T-helper 1 cell treated with Interleukin-12 subunit alpha and Interleukin-12 subunit beta and Interleukin-4 antibody, amounts not matched to agents 30 μg/mL and 1 μg/mL, for 36 hours (primary cell): ENCODE measurements around the gene FRRS1.
A peak's percentile ranks its signal among the peaks of the same experiment; 100 is the strongest.
"Not testable (repeated sequence)": the region's sequence is repeated elsewhere in the genome, so short reads cannot be mapped to it uniquely, and the experiment has no call there.

Source experiments
- H3K27ac Mint-ChIP-seq: one replicate; pipeline ENCODE4 v1.8.0; 2021; ENCODE audit warnings: mild to moderate bottlenecking, mixed read lengths
- H3K27me3 Mint-ChIP-seq: one replicate; pipeline ENCODE4 v1.8.0; 2021; ENCODE audit warnings: low read depth, mixed read lengths
- H3K36me3 Mint-ChIP-seq: one replicate; pipeline ENCODE4 v1.8.0; 2021; ENCODE audit warnings: low read depth, mixed read lengths
- H3K4me1 Mint-ChIP-seq: one replicate; pipeline ENCODE4 v1.8.0; 2021; ENCODE audit warnings: low read depth, mixed read lengths
- H3K4me3 Mint-ChIP-seq: one replicate; pipeline ENCODE4 v1.8.0; 2021; ENCODE audit warnings: mild to moderate bottlenecking, moderate library complexity, mixed read lengths
- H3K9me3 Mint-ChIP-seq: one replicate; pipeline ENCODE4 v1.8.0; 2021; ENCODE audit warnings: mixed read lengths

Gene FRRS1, protein sequence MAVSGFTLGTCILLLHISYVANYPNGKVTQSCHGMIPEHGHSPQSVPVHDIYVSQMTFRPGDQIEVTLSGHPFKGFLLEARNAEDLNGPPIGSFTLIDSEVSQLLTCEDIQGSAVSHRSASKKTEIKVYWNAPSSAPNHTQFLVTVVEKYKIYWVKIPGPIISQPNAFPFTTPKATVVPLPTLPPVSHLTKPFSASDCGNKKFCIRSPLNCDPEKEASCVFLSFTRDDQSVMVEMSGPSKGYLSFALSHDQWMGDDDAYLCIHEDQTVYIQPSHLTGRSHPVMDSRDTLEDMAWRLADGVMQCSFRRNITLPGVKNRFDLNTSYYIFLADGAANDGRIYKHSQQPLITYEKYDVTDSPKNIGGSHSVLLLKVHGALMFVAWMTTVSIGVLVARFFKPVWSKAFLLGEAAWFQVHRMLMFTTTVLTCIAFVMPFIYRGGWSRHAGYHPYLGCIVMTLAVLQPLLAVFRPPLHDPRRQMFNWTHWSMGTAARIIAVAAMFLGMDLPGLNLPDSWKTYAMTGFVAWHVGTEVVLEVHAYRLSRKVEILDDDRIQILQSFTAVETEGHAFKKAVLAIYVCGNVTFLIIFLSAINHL

DNA sequence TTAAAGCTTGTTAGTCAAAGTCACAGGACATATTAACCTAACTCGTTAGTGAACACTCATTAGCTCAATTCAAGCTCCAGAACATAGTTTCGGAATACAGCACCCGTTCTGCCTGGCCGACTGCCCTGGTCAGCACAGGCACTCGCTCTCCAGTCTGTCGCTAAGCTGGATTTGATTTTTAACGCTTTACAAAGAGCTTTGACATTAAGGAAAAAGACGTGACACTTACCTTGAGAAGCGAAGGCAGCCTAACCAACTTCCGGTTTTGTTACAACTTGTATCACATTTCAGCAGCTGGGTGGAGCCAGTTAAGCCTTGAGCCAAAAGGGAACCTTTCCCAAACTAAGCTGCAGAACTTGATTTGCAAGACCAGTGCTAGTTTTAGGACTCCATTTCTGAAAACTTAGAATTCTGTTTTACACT is at the start of gene FRRS1:
Gene FRRS1 (minus strand): TSS at position 258 of the 423 bp plus-strand sequence. CDS start 17,867 bp downstream, outside the sequence.
- peak within 1 kb of the TSS; percentile 38 for H3K27ac Mint-ChIP-seq
- H3K4me3 Mint-ChIP-seq, result peak within 1 kb of the TSS; percentile 78
- H3K36me3 Mint-ChIP-seq, result no peaks in the 10 kb centered on the region
- no peaks in the 10 kb centered on the region for H3K9me3 Mint-ChIP-seq
- peaks cover 6% of the 10 kb centered on the region for H3K4me1 Mint-ChIP-seq
- peaks cover 60% of the 10 kb centered on the region for H3K27me3 Mint-ChIP-seq

DNA sequence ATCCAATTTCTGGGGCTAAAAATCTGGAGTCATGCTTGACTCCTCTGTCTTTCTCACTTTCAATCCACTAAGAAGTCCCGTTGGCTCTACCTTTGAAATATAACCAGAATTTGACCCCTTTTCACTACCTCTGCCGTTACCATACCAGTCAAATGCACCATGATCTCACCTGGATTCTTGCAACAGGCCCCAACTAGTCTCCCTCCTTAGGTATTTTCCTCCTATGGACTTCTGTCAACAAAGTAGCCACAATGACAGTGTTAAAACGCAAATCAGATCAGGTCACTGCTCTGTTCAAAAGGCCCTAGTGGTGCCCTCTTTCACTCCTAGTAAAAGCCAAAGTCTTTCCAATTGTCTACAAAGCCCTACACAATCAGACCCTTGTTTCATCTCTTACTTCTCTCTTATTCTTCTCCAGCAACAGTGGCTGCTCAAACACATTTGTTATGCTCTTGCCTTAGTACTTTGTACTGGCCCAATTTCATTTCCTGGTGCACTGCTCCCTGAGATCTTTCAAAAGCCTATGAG is 48.0 kb upstream of the FRRS1 start:
- Mint-ChIP-seq H3K9me3 (no peaks in the 10 kb centered on the region), H3K27me3 (peaks cover 19% of the 10 kb centered on the region), H3K27ac (no peak overlapping the region), H3K4me3 (no peak overlapping the region), H3K4me1 (peaks cover 2% of the 10 kb centered on the region), H3K36me3 (no peaks in the 10 kb centered on the region)

DNA sequence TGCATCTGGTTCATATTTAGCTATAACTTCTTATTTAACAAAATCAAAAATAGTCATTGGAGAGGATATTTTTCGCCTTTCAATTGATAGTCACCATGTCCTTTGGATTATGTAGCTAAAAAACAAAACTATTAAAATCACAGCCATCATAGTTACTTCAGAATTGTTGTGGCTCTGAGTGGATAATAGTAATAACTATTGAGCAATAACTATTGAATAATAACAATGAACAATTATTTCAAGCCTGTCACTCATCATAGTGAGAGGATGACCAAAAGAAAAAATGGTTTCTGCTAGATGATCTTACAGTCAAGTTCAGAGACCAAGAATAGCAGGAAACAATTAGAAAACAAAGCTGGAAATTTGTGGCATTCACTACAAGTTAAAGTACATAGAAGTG is 45.3 kb upstream of the FRRS1 start:
- Mint-ChIP-seq H3K4me1 (peaks cover 6% of the 10 kb centered on the region), H3K9me3 (no peaks in the 10 kb centered on the region), H3K27me3 (peaks cover 26% of the 10 kb centered on the region), H3K4me3 (no peak overlapping the region), H3K27ac (no peak overlapping the region), H3K36me3 (no peaks in the 10 kb centered on the region)

DNA sequence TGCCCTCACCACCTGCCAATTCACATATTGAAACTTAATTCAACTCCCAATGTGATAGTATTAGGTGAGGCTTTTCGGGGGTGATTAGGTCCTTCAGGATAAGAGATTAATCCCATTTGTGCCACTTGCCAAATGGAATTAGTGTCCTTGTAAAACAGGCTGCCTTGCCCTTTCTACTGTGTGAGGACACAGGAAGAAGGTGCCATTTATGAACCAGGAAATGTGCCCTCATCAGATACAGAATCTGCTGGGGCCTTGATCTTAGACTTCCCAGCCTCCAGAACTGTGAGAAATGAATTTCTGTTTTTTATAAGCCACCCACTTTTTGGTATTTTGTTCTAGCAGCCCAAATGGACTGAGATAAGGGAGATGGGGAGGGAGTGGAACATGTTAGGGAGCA is 44.6 kb upstream of the FRRS1 start:
- H3K27ac Mint-ChIP-seq, result no peak overlapping the region
- H3K4me3 Mint-ChIP-seq, result no peak overlapping the region
- no peaks in the 10 kb centered on the region for H3K9me3 Mint-ChIP-seq
- H3K36me3 Mint-ChIP-seq, result no peaks in the 10 kb centered on the region
- peaks cover 21% of the 10 kb centered on the region for H3K27me3 Mint-ChIP-seq
- peaks cover 6% of the 10 kb centered on the region for H3K4me1 Mint-ChIP-seq

DNA sequence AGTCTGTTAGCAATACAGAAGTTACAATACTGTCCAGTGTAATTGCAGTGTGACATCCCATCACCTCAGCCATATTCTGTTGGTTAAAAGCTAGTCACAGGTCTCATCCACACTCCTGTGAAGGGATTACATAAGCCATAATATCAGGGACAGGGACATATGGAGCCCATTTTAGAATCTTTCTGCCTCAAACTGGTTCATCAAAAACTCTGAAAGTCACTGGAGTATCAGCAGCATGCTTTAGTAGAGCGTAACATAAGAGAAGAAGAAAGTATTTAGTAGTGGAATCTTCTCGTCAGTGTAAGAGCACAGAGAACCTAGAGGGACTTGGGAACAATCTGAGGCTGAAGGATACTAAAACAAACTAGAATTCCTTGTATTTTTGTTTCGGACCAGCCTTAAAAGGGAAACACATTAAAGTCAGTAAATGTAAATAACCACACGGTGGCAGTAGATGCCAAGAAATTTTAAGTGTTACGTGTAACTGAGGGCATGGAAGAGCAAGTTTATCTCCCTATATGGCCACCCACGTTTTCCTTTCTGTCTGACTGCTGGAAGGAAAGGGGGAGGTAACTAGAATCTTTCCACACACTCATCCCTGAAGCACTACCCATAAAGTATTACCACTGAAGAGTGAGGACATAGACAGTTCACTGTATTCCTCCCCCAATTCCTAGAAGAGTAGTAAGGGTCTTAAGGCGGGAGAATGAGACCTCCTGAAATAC is 42.1 kb upstream of the FRRS1 start:
- Mint-ChIP-seq H3K4me3 (no peak overlapping the region), H3K36me3 (no peaks in the 10 kb centered on the region), H3K4me1 (peaks cover 6% of the 10 kb centered on the region), H3K27me3 (peaks cover 11% of the 10 kb centered on the region), H3K9me3 (no peaks in the 10 kb centered on the region), H3K27ac (no peak overlapping the region)

DNA sequence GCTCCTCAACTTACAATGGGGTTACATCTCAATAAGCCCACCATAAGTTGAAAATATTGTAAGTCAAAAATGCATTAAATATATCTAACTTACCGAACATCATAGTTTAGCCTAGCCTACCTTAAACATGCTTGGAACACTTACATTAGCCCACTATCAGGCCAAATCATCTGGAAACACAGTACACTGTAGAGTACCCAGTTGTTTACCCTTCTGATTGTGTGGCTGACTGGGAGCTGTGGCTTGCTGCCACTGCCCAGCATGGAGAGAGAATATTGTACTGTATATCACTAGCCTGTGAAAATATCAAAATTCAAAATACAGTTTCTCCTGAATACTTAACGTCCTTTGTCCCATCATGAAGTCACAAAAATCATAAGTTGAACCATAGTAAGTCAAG is 40.4 kb upstream of the FRRS1 start:
- Mint-ChIP-seq H3K36me3 (no peaks in the 10 kb centered on the region), H3K4me3 (no peak overlapping the region)

DNA sequence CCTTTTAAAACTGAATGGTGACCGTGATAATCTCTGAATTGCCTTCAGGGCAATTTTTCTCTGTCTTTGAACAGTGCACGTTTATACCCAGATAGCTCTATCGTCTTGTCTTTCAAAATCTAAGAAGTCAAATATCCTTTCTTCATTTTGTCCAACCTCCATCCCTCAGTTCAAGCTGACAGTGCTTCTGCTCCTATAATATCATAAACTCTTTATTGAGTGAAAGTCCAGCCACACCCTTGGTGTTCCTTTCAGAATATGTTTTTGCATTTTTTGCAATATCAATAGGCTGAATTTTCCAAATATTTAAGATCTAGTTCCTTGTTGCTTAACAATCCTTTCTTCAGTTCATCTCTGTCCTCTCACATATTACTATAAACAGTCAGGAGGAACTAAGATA is 35.1 kb upstream of the FRRS1 start:
- H3K4me1 Mint-ChIP-seq, result no peaks in the 10 kb centered on the region
- H3K9me3 Mint-ChIP-seq, result no peaks in the 10 kb centered on the region
- no peak overlapping the region for H3K27ac Mint-ChIP-seq
- H3K4me3 Mint-ChIP-seq, result no peak overlapping the region
- H3K27me3 Mint-ChIP-seq, result peaks cover 29% of the 10 kb centered on the region
- no peaks in the 10 kb centered on the region for H3K36me3 Mint-ChIP-seq

More for the DNA sequence above, 40.4 kb upstream of the FRRS1 start:
- Mint-ChIP-seq H3K27ac (no peak overlapping the region), H3K4me1 (peaks cover 6% of the 10 kb centered on the region), H3K27me3 (peaks cover 11% of the 10 kb centered on the region), H3K9me3 (no peaks in the 10 kb centered on the region)

DNA sequence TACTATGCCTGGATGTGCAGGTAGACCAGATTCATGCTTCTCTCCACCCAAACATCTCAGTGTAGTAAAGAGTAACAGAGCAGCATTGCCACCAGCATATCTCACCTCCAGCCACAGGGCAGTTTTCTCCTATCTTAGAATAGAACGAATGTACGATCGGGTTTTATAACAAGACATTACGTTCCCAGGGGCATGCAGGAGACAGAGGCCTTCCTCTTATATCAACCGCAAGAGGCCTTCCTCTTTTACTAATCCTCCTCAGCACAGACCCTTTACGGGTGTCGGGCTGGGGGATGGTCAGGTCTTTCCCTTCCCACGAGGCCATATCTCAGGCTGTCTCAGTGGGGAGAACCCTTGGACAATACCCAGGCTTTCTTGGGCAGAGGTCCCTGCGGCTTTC is 27.4 kb upstream of the FRRS1 start:
- not testable (repeated sequence) for H3K9me3 Mint-ChIP-seq, H3K4me3 Mint-ChIP-seq, H3K27ac Mint-ChIP-seq, H3K36me3 Mint-ChIP-seq, H3K4me1 Mint-ChIP-seq
- peaks cover 68% of the 10 kb centered on the region for H3K27me3 Mint-ChIP-seq

DNA sequence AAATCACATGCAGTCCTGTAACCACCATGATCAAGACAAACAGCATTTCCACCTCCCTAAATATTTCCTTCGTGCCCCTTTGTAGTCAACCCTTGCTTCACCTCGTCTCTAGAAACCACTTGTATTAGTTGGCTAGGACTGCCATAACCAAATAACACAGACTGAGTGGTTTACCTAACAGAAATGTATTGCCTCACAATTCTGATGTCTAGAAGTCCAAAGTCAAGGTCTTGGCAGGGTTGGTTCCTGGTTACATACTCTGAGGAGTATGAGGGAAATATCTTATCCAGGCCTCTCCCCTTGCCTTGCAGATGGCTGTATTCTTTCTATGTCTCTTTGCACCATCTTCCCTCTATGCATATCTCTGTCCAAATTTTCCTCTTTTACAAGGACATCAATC is 23.3 kb upstream of the FRRS1 start:
- Mint-ChIP-seq H3K27me3 (peaks cover 66% of the 10 kb centered on the region), H3K4me3 (no peak overlapping the region), H3K9me3 (no peaks in the 10 kb centered on the region), H3K27ac (no peak overlapping the region), H3K4me1 (peaks cover 8% of the 10 kb centered on the region), H3K36me3 (no peaks in the 10 kb centered on the region)

DNA sequence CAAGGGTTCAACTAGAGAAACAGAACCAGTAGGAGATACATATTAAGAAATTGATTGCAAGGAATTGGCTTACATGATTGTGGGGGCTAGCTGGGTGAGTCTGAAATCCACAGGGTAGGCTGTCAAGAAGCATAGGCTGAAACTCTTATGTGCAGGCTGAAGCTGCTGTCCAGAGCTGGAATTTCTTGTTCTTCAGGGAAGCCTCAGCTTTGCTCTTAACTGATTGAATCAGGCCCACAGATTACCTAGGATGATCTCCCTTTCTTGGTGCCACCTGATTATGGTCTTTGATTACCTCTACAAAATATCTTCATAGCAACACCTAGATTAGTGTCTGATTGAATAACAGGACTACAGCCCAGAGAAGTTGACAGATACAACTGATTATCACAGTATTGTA is 22.5 kb upstream of the FRRS1 start:
- H3K27me3 Mint-ChIP-seq, result peaks cover 74% of the 10 kb centered on the region
- no peak overlapping the region for H3K27ac Mint-ChIP-seq
- no peaks in the 10 kb centered on the region for H3K36me3 Mint-ChIP-seq
- peaks cover 15% of the 10 kb centered on the region for H3K4me1 Mint-ChIP-seq
- no peaks in the 10 kb centered on the region for H3K9me3 Mint-ChIP-seq
- no peak overlapping the region for H3K4me3 Mint-ChIP-seq

DNA sequence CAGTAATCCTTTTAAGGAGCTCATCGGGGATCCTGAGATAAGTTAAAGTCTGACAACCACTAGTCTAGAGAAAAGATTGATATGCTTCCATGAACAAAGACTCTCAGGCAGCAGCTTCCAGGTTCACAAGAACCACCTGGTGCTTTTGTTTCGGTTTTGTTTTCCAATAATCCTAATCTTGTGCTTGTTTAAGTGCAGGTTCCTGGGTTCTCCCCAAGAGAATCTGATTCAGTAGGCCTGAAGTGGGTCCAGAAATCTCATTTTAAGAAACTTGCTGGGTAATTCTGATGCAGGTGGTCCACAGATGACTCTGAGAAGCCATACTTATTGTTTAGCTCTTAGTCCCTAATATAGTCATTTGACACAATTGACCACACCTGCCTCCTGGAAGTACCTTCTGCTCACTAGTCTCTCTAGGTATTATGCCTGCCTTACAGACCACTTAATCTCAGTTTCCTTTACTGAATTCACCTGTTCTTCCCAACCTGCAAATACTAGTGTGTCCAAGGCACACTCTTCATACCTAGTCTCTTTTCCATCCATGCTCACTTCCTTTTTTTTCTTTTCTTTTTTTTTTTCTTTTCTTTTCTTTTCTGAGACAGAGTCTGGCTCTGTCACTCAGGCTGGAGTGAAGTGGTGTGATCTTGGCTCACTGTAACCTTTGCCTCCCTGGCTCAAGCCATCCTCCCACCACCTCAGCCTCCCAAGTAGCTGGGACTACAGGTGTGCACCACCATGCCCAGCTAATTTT is 20.5 kb upstream of the FRRS1 start:
- Mint-ChIP-seq H3K4me3 (no peak overlapping the region), H3K36me3 (no peaks in the 10 kb centered on the region), H3K4me1 (peaks cover 15% of the 10 kb centered on the region), H3K27ac (no peak overlapping the region), H3K9me3 (no peaks in the 10 kb centered on the region), H3K27me3 (peaks cover 75% of the 10 kb centered on the region)

DNA sequence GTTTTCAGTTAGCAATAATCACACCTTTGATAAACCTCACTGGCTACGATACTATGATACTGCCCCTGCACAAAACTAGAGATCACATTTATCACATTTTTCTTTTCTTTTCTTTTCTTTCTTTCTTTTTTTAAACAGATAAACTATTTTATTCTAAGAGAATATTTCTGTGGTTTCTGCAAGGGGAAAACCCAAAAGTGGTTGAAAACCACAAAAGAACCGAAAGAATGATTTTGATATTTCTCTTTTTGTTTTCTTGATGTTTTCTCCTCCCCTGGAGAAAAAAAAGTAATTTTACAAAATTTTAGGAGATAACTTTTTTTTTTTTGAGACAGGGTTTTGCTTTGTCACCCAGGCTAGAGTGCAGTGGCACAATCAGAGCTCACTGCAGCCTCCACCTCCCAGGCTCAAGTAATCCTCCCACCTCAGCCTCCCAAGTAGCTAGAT is 18.4 kb upstream of the FRRS1 start:
- Mint-ChIP-seq H3K4me3 (no peak overlapping the region), H3K4me1 (peaks cover 15% of the 10 kb centered on the region), H3K9me3 (no peaks in the 10 kb centered on the region), H3K27ac (peak overlapping the region; percentile 6), H3K36me3 (no peaks in the 10 kb centered on the region), H3K27me3 (peaks cover 78% of the 10 kb centered on the region)

DNA sequence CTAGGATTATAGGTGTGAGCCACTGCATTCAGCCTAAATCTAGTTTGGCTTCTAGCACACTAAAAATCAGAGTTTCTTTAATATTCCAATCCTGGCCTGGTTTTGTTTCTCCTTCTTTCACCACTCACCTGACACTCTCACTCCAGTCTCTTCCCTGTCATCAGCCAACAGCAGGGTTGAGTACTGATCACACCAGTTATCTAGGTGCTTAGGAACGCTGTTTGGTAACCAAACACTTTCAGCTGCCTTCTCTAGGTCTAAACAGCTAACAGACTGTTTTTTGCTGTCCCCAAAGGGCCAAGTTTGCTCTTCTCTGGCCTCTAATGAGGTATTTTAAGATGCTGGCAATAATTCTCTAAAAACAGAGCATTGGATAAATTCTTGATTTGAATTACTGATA is 17.7 kb upstream of the FRRS1 start:
- H3K27me3 Mint-ChIP-seq, result peaks cover 78% of the 10 kb centered on the region
- H3K27ac Mint-ChIP-seq, result no peak overlapping the region
- H3K4me1 Mint-ChIP-seq, result peaks cover 15% of the 10 kb centered on the region
- H3K9me3 Mint-ChIP-seq, result no peaks in the 10 kb centered on the region
- H3K4me3 Mint-ChIP-seq, result no peak overlapping the region
- H3K36me3 Mint-ChIP-seq, result no peaks in the 10 kb centered on the region

DNA sequence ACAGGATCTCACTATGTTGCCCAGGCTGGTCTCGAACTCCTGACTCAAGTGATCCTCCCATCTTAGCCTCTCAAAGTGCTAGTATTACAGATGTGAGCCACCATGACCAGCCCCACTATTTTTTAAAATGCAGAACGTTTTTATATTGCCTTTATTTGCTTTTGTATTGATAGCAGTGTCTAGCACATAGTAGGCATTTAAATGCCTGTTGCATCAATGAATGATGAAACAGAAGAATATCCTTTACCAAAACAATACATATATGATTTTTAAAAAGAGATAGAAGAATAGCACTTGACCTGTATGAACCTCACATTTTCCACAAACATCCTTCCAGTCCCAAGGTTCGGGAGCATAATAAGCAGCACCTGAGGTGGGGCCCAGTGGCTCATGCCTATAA is 16.5 kb upstream of the FRRS1 start:
- H3K27me3 Mint-ChIP-seq, result peaks cover 68% of the 10 kb centered on the region

More for the DNA sequence above, 16.5 kb upstream of the FRRS1 start:
- no peak overlapping the region for H3K27ac Mint-ChIP-seq
- H3K4me1 Mint-ChIP-seq, result peaks cover 15% of the 10 kb centered on the region
- H3K9me3 Mint-ChIP-seq, result no peaks in the 10 kb centered on the region
- H3K36me3 Mint-ChIP-seq, result no peaks in the 10 kb centered on the region
- H3K4me3 Mint-ChIP-seq, result no peak overlapping the region
